Measurements from ENCODE around the gene PAPSS2. TPM values are rescaled to one million over a fixed set of nuclear protein-coding genes. Genes with fewer than 3 reads are reported as not detected.
"Not testable (repeated sequence)": the region's sequence is repeated elsewhere in the genome, so short reads cannot be mapped to it uniquely, and the experiment has no call there.

PAPSS2 gene
- total RNA-seq, 1 donor, result 81.8 TPM

GRCh38 chr10:87729940-87730339 lies 70.3 kb downstream of the PAPSS2 start:
- H2AFZ ChIP-seq (ENCODE audit: low read length), result no peak overlapping the region
- H3K9me3 ChIP-seq (ENCODE audit: low read depth, low read length), result no peaks in the 10 kb centered on the region
- no peaks in the 10 kb centered on the region for H4K20me1 ChIP-seq (ENCODE audit: insufficient read depth, low read length)
- H3K4me2 ChIP-seq (ENCODE audit: insufficient read depth, low read length), result no peak overlapping the region
- H3K4me1 ChIP-seq (ENCODE audit: insufficient read depth, low read length), result no peaks in the 10 kb centered on the region
- H3K27me3 ChIP-seq (ENCODE audit: insufficient read depth, low read length), result no peaks in the 10 kb centered on the region
- no peaks in the 10 kb centered on the region for H3K79me2 ChIP-seq (ENCODE audit: insufficient read depth, low read length)
- DNase-seq (ENCODE audit: insufficient read length, low spot score, missing footprints), result no peak
- H3K4me3 ChIP-seq (ENCODE audit: insufficient read depth, low read length), result no peak overlapping the region
- peaks cover 50% of the 10 kb centered on the region for H3K36me3 ChIP-seq (ENCODE audit: insufficient read depth, low read length)
- TF ChIP-seq, protein P1, sequence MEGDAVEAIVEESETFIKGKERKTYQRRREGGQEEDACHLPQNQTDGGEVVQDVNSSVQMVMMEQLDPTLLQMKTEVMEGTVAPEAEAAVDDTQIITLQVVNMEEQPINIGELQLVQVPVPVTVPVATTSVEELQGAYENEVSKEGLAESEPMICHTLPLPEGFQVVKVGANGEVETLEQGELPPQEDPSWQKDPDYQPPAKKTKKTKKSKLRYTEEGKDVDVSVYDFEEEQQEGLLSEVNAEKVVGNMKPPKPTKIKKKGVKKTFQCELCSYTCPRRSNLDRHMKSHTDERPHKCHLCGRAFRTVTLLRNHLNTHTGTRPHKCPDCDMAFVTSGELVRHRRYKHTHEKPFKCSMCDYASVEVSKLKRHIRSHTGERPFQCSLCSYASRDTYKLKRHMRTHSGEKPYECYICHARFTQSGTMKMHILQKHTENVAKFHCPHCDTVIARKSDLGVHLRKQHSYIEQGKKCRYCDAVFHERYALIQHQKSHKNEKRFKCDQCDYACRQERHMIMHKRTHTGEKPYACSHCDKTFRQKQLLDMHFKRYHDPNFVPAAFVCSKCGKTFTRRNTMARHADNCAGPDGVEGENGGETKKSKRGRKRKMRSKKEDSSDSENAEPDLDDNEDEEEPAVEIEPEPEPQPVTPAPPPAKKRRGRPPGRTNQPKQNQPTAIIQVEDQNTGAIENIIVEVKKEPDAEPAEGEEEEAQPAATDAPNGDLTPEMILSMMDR (IDR thresholded peaks at IDR 0.05; ENCODE audit: extremely low read depth, low read depth, low read length), result no peak
- H3K27ac ChIP-seq (ENCODE audit: low read depth, low read length), result no peak overlapping the region

DNA sequence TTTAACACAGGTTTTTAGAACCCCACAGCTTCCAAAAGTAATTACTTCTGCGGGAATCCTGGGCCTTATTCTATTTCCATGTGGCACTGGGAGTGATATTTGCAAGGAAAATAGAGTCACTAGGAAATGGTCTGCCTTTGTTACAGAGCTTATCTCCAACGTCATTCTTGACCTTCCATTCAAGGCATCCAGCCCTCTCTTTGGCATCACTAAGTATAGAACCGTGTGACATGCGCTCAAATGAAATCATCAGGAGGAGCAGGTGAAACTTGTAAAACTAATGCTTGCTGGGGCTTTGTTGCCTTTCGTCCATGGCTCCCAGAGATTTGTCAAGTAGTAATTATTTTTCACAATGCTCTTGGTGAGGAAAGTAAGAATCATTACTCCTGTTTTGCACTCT lies 73.4 kb downstream of the PAPSS2 start:
- no peaks in the 10 kb centered on the region for H3K79me2 ChIP-seq (ENCODE audit: insufficient read depth, low read length)

DNA sequence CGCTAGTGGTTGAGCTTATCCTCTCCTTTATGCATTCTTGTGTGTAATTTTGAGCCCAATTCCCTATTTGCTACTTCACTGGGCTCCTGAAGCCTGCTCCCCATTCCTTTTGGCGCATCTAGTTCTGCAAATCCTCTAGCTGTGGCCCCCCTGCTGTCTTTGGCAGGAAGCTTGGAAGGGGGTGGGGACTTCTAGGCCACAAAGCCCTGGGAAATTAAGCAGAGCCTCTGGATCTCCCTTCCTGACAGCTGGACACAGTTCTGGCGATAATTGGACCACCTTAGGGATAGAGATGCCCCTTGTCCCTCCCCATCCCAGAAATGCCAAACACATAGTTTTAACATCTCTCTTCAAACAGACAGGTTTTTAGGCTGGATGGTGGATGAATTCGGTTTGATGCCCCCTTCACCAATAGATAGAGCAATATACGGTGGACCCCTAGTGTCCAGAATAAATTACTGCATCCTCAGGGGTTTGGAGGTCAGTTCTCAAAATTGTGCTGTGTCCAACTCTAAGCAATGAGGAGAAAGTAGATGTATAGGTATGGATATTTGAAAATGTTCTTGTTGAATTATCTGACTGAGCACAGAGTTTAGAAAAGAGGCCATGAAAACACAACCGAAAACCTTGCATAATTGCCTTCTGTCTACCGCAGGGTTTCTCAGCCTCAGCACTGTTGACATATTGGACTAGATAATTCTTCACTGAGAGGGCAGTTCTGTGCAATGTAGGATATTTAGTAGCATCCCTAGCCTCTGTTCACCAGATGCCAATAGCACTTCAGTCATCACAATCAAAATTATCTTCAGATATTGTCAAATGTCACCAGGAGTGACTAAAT lies 75.5 kb downstream of the PAPSS2 start:
- Histone ChIP-seq H3K4me2 (ENCODE audit: insufficient read depth, low read length) (peak overlapping the region; percentile 21), H4K20me1 (ENCODE audit: insufficient read depth, low read length) (no peaks in the 10 kb centered on the region), H3K27ac (ENCODE audit: low read depth, low read length) (no peak overlapping the region), H3K9me3 (ENCODE audit: low read depth, low read length) (no peaks in the 10 kb centered on the region), H3K4me3 (ENCODE audit: insufficient read depth, low read length) (no peak overlapping the region), H3K36me3 (ENCODE audit: insufficient read depth, low read length) (peaks cover 39% of the 10 kb centered on the region), H3K79me2 (ENCODE audit: insufficient read depth, low read length) (no peaks in the 10 kb centered on the region), H3K27me3 (ENCODE audit: insufficient read depth, low read length) (no peaks in the 10 kb centered on the region), H2AFZ (ENCODE audit: low read length) (no peak overlapping the region), H3K4me1 (ENCODE audit: insufficient read depth, low read length) (peaks cover 6% of the 10 kb centered on the region)
- TF ChIP-seq, protein P1 (IDR thresholded peaks at IDR 0.05; ENCODE audit: extremely low read depth, low read depth, low read length), result peak; percentile 77
- DNase-seq (ENCODE audit: insufficient read length, low spot score, missing footprints), result peak; percentile 83

More for the DNA sequence above, 73.4 kb downstream of the PAPSS2 start:
- no peak overlapping the region for H3K4me2 ChIP-seq (ENCODE audit: insufficient read depth, low read length)
- no peaks in the 10 kb centered on the region for H3K27me3 ChIP-seq (ENCODE audit: insufficient read depth, low read length)
- DNase-seq (ENCODE audit: insufficient read length, low spot score, missing footprints), result no peak
- H3K36me3 ChIP-seq (ENCODE audit: insufficient read depth, low read length), result peaks cover 42% of the 10 kb centered on the region
- H2AFZ ChIP-seq (ENCODE audit: low read length), result no peak overlapping the region
- no peaks in the 10 kb centered on the region for H4K20me1 ChIP-seq (ENCODE audit: insufficient read depth, low read length)
- H3K9me3 ChIP-seq (ENCODE audit: low read depth, low read length), result no peaks in the 10 kb centered on the region
- H3K27ac ChIP-seq (ENCODE audit: low read depth, low read length), result no peak overlapping the region
- H3K4me1 ChIP-seq (ENCODE audit: insufficient read depth, low read length), result no peaks in the 10 kb centered on the region
- TF ChIP-seq, protein P1 (IDR thresholded peaks at IDR 0.05; ENCODE audit: extremely low read depth, low read depth, low read length), result no peak
- H3K4me3 ChIP-seq (ENCODE audit: insufficient read depth, low read length), result no peak overlapping the region

DNA sequence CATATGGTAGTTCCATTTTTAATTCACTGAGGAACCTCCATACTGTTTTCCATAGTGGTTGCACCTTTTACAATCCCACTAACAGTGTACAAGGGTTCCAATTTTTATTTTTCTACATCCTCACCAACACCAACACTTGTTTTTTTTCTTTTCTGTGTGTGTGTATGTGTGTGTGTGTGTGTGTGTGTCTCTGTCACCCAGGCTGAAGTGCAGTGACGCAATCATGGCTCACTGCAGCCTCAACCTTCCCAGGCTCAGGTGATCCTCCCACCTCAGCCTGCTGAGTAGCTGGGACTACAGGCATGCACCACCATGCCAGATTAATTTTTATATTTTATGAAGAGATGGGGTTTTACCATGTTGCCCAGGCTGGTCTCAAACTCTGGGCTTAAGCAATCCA lies 78.6 kb downstream of the PAPSS2 start:
- not testable (repeated sequence) for H3K27ac ChIP-seq (ENCODE audit: low read depth, low read length); H3K27me3 ChIP-seq (ENCODE audit: insufficient read depth, low read length); H3K79me2 ChIP-seq (ENCODE audit: insufficient read depth, low read length); H3K4me3 ChIP-seq (ENCODE audit: insufficient read depth, low read length); H3K9me3 ChIP-seq (ENCODE audit: low read depth, low read length); H3K4me2 ChIP-seq (ENCODE audit: insufficient read depth, low read length); H2AFZ ChIP-seq (ENCODE audit: low read length); DNase-seq (ENCODE audit: insufficient read length, low spot score, missing footprints); H4K20me1 ChIP-seq (ENCODE audit: insufficient read depth, low read length)
- Histone ChIP-seq H3K36me3 (ENCODE audit: insufficient read depth, low read length) (peaks cover 39% of the 10 kb centered on the region), H3K4me1 (ENCODE audit: insufficient read depth, low read length) (peaks cover 11% of the 10 kb centered on the region)
